Stimulated activated naive CD8-positive, alpha-beta T cell treated with anti-CD3 and anti-CD28 coated beads, Interleukin-15, Interleukin-2, amounts not matched to agents 100 ng/mL and 50 ng/mL, for 24 hours (primary cell): Measurements from ENCODE around the gene DNAH10.
"Not testable (repeated sequence)": the region's sequence is repeated elsewhere in the genome, so short reads cannot be mapped to it uniquely, and the experiment has no call there.

ENCODE experiments used
- H3K27ac Mint-ChIP-seq: one replicate; pipeline ENCODE4 v1.8.0; 2021; ENCODE audit warnings: mild to moderate bottlenecking, mixed read lengths
- H3K27me3 Mint-ChIP-seq: one replicate; pipeline ENCODE4 v1.8.0; 2021; ENCODE audit warnings: mixed read lengths
- H3K36me3 Mint-ChIP-seq: one replicate; pipeline ENCODE4 v1.8.0; 2021; ENCODE audit warnings: low read depth, mixed read lengths
- H3K4me1 Mint-ChIP-seq: one replicate; pipeline ENCODE4 v1.8.0; 2021; ENCODE audit warnings: low read depth, mixed read lengths
- H3K4me3 Mint-ChIP-seq: one replicate; pipeline ENCODE4 v1.8.0; 2021; ENCODE audit warnings: mild to moderate bottlenecking, mixed read lengths
- H3K9me3 Mint-ChIP-seq: one replicate; pipeline ENCODE4 v1.8.0; 2021; ENCODE audit warnings: mixed read lengths

The DNAH10 gene

DNA sequence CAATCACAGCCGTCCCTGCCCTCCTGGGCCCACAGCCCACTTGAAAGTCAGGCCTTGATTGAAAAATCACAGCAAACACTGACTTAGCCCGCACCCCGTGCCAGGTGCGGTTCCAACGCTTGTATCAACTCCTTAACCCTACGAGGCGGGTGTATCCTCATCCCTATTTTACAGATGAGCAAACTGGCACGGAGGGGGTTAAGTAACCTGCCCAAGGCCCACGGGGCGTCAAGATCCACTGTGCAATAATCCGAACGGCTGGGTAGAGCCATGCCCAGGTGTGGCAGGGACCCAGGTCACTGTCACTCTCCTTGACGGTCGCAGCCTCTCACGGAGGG is 583 bp downstream of the DNAH10 start:
- Mint-ChIP-seq H3K4me1 (peaks cover 14% of the 10 kb centered on the region), H3K36me3 (peaks cover 19% of the 10 kb centered on the region), H3K4me3 (peak overlapping the region; percentile 73), H3K27me3 (peaks cover 10% of the 10 kb centered on the region), H3K9me3 (no peaks in the 10 kb centered on the region), H3K27ac (no peak overlapping the region)

DNA sequence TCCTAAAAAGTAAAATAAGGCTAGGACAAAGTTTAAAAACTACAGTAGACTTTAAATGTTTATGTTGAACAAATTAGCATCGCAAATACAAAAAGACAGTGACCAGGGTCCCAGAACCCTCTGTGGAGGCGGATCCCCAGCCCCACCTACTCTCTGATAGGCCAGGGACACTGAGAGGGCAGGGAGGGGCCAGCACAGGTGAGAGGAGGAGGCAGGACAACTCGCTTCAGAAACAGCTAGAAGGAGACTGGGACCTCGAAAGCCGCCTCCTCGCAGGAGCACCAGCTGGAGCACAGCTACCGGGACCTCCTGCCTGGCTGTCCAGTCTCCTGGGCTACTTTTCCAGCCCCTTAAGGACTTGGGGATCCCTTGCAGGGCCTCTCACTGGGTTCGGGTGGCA is 992 bp downstream of the DNAH10 start:
- H3K27ac Mint-ChIP-seq, result no peak overlapping the region
- H3K36me3 Mint-ChIP-seq, result peaks cover 15% of the 10 kb centered on the region
- peak overlapping the region; percentile 73 for H3K4me3 Mint-ChIP-seq
- no peaks in the 10 kb centered on the region for H3K9me3 Mint-ChIP-seq
- peaks cover 10% of the 10 kb centered on the region for H3K27me3 Mint-ChIP-seq
- peaks cover 17% of the 10 kb centered on the region for H3K4me1 Mint-ChIP-seq

DNA sequence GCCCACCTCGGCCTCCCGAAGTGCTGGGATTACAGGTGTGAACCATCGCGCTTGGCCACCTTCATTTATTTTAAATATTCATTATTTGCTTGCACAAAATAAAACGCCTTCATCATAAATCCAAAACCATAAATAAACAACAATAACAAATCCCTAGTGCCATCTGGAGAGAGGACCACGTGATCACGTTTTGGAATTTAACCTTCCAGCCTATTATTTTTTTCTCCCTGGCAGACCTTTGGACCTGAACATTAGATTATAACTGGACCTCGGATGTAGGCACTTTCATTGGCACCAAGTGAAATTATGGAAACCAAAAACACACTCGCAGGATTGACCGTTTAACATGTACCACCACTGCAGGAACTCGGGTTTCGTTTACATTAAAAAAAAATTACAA is 2.0 kb downstream of the DNAH10 start:
- Mint-ChIP-seq H3K9me3 (no peaks in the 10 kb centered on the region), H3K4me3 (no peak overlapping the region), H3K27me3 (peaks cover 10% of the 10 kb centered on the region), H3K4me1 (peaks cover 17% of the 10 kb centered on the region), H3K36me3 (peaks cover 7% of the 10 kb centered on the region), H3K27ac (no peak overlapping the region)

DNA sequence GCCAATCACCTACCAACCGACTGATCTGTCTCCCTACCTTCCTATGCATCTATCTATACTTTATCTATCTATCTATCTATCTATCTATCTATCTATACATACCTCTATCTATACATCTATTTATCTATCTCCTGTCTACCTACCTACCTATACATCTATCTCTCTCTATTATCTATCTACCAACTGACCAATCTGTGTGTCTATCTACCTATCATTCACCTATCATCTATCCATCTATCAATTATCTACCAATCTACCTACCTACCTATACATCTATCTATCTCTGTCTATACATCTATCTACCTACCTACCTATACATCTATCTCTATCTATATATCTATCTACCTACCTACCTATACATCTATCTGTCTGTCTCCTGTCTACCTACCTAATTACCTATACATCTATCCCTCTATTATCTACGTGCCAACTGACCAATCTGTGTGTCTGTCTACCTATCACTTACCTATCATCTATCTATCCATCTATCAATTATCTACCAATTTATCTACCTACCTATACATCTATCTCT is 3.5 kb downstream of the DNAH10 start:
- no peaks in the 10 kb centered on the region for H3K9me3 Mint-ChIP-seq

DNA sequence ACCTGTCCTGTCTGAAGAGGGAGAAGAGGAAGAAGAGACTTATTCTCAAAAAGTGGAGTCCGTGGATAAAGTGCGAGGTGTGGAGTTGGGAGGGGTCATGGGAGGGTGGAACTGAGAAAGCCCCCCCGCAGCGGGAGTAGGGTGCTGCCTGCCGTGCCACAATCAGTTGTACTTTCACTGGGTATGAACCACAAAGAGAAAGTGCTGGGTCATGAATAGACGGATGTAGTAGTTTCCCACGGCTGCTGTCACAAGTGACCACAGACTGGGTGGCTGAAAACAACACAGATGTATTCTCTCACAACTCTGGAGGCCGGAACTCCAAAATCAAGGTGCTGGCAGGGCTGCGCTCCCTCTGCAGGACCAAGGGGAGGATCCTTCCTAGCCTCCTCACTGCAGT is 5.5 kb downstream of the DNAH10 start:
- Mint-ChIP-seq H3K4me1 (peaks cover 8% of the 10 kb centered on the region), H3K9me3 (no peaks in the 10 kb centered on the region), H3K27me3 (peaks cover 10% of the 10 kb centered on the region), H3K4me3 (no peak overlapping the region), H3K36me3 (no peaks in the 10 kb centered on the region), H3K27ac (peak overlapping the region; percentile 1)

More for the DNA sequence above, 3.5 kb downstream of the DNAH10 start:
- no peak overlapping the region for H3K4me3 Mint-ChIP-seq
- H3K36me3 Mint-ChIP-seq, result peaks cover 4% of the 10 kb centered on the region
- H3K27me3 Mint-ChIP-seq, result peaks cover 10% of the 10 kb centered on the region
- H3K4me1 Mint-ChIP-seq, result peaks cover 17% of the 10 kb centered on the region
- no peak overlapping the region for H3K27ac Mint-ChIP-seq

DNA sequence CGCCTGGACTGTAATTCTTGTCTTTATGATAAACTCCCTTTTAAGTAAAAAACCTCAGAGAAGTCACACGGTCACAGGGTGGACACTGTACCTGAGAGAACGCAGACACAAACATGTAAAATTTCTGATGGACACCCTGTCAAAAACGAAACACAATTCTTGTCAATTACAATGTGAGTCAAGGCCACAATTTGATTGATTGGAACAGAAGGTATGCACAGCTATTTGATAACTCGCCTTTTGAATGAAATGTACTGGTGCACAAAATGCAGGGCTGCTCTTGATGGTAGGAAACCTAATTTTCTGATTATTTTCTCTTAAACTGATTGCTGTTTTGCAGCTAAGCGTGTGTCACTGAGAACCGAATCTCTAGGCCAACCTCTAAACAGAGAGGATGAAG is 9.2 kb downstream of the DNAH10 start:
- no peaks in the 10 kb centered on the region for H3K36me3 Mint-ChIP-seq
- H3K4me3 Mint-ChIP-seq, result no peak overlapping the region
- H3K9me3 Mint-ChIP-seq, result no peaks in the 10 kb centered on the region
- no peak overlapping the region for H3K27ac Mint-ChIP-seq
- peaks cover 7% of the 10 kb centered on the region for H3K27me3 Mint-ChIP-seq
- peaks cover 8% of the 10 kb centered on the region for H3K4me1 Mint-ChIP-seq

DNA sequence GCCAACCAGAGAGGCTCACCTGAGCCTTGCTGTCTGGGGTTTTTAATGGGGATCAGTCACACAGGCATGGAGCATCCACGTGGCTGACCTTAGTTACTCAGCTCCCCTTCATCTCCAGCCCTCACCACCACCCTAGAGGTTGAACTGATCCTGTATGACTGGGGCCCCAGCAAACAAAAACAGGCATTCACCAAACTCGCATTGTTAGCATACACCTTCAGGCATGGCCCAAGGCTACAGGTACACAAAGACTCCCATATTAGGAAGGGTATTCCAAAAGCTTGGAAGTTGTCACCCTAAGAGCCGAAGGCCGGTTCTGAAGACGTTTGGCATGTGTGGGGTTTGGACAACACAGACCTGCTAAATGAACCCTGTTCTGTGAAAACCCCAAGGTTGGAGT is 10.0 kb downstream of the DNAH10 start:
- Mint-ChIP-seq H3K27ac (no peak overlapping the region), H3K4me3 (no peak overlapping the region), H3K4me1 (peaks cover 8% of the 10 kb centered on the region), H3K27me3 (peaks cover 6% of the 10 kb centered on the region), H3K9me3 (no peaks in the 10 kb centered on the region), H3K36me3 (no peaks in the 10 kb centered on the region)

DNA sequence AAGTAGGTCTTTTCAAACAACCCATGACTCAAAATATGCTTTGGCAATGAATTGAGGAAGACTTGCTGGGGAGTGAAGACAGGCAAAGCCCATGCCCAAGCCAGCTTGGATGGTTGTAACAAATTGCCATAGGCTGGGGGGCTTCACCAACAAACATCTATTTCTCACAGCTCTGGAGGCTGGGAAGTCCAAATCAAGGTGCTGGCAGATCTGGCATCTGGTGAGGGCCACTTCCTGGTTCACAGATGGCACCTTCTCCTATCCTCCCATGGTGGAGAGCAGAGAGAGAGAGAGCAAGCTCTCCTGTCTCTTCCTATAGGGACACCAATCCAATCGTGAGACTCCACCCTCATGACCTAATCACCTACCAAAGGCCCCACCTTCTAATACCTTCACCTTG is 11.3 kb downstream of the DNAH10 start:
- Mint-ChIP-seq H3K27me3 (no peaks in the 10 kb centered on the region), H3K4me3 (no peak overlapping the region), H3K36me3 (no peaks in the 10 kb centered on the region), H3K9me3 (no peaks in the 10 kb centered on the region), H3K27ac (no peak overlapping the region), H3K4me1 (no peaks in the 10 kb centered on the region)

DNA sequence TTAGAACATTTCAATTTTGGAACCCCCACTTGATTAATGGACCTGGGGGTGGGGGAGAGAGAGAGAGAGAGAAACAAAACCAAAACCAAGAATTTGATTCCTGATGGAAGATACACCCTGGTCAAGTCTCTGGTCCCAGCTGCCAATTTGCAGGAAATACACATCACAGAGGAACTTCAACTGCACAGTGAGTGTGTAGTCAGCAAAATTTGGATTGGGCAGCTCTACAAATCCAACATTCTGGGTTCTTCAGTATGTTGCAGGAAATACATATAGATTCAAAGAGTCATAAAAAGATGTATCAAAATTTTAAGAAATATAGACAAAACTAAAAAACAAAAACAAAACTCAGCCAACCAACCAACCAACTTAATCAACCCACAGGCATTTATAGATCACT is 17.4 kb downstream of the DNAH10 start:
- Mint-ChIP-seq H3K4me3 (no peak overlapping the region), H3K4me1 (no peaks in the 10 kb centered on the region), H3K27ac (no peak overlapping the region), H3K9me3 (no peaks in the 10 kb centered on the region), H3K36me3 (no peaks in the 10 kb centered on the region), H3K27me3 (no peaks in the 10 kb centered on the region)

DNA sequence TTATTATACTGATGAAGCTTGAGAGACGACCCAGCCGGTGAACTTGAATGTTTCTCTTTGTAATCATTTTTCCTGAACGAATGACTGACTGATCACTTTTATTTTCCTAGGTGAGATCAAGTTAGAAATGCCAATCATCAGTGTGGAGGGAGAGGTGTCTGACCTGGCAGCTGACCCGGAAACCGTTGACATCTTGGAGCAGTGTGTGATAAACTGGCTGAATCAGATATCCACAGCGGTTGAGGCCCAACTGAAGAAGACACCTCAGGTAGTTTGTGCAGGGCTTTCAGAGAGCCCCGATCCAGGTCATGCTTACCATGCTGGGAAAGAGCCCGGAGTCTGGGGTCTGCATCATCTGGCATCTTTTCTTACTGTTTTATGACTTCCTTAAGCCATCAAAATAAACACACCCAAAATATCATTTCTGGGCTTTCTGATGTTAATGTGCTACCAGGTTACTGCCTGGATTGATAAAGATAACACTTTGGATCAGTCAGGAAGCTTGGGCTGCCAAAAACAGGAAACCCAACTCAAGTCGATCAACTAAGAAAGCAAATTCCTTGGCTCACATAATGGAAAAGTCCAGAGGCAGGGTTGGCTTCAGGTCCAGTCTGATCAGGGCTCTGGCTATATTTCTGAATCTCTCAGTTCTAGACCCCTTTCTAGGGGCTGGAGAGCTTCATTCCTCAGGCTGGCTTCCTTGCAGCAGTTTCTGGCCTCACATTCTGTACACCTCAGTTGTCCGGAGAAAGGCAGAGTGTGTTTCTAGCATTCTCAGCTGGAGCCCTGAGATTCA is 21.1 kb downstream of the DNAH10 start:
- Mint-ChIP-seq H3K27me3 (no peaks in the 10 kb centered on the region), H3K4me3 (no peak overlapping the region), H3K36me3 (no peaks in the 10 kb centered on the region), H3K9me3 (no peaks in the 10 kb centered on the region), H3K4me1 (no peaks in the 10 kb centered on the region), H3K27ac (no peak overlapping the region)

DNA sequence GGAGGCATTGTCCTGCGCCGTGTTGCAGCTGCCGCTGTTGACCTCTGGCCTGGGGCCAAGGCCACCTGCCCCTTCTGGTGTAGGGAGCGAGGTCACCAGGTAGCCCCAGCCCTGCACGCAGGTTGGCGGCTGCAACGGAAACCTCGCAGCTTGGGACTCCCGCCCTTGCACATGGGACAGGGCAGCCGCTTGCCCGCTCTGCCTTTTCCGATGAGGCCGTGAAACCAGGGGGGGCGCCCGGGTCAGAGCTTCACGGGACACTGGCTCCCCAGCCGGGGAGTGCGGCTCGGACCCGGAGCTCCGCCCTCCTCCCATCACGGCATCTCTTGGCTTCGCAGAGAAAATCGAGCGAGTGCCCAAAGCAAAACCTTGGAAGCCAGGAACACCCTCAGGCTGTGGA is 25.4 kb downstream of the DNAH10 start:
- H3K27ac Mint-ChIP-seq, result no peak overlapping the region

DNA sequence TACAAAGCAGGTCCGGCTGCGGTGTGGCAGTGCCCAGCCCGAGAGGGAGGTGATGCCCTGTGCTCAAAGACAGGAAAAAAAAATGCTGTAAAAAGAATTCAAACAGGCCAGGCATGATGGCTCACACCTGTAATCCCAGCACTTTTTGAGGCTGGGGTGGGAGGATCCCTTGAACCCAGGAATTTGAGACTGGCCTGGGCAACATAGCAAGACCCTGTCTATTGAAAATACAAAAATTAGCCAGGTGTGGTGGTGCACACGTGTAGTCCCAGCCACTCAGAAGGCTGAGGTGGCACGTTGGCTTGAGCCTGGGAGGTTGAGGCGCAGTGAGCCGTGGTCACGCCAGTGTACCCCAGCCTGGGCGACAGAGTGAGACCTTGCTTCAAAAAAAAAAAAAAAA is 26.4 kb downstream of the DNAH10 start:
- H3K36me3 Mint-ChIP-seq, result no peaks in the 10 kb centered on the region
- H3K4me1 Mint-ChIP-seq, result no peaks in the 10 kb centered on the region
- H3K27me3 Mint-ChIP-seq, result no peaks in the 10 kb centered on the region
- H3K9me3 Mint-ChIP-seq, result peaks cover 4% of the 10 kb centered on the region
- H3K4me3 Mint-ChIP-seq, result no peak overlapping the region
- H3K27ac Mint-ChIP-seq, result no peak overlapping the region

More for the DNA sequence above, 25.4 kb downstream of the DNAH10 start:
- Mint-ChIP-seq H3K4me3 (no peak overlapping the region), H3K27me3 (no peaks in the 10 kb centered on the region), H3K9me3 (no peaks in the 10 kb centered on the region), H3K4me1 (no peaks in the 10 kb centered on the region), H3K36me3 (no peaks in the 10 kb centered on the region)

DNA sequence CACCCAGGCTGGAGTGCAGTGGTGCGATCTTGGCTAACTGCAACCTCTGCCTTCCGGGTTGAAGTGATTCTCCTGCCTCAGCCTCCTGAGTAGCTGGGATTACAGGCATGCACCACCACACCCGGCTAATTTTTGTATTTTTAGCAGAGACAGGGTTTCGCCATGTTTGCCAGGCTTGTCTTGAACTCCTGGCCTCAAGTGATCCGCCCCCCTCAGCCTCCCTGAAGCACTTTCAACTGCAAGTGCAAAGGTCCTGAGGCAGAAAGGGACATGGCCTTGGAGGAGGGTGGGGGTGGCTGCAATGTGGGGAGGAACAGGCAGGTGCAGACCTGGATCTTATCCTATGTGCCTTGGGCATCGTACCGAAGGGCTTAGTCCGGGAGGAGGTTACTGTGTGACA is 27.3 kb downstream of the DNAH10 start:
- H3K9me3 Mint-ChIP-seq, H3K36me3 Mint-ChIP-seq, H3K27ac Mint-ChIP-seq, H3K4me1 Mint-ChIP-seq, H3K4me3 Mint-ChIP-seq, H3K27me3 Mint-ChIP-seq: not testable (repeated sequence)

DNA sequence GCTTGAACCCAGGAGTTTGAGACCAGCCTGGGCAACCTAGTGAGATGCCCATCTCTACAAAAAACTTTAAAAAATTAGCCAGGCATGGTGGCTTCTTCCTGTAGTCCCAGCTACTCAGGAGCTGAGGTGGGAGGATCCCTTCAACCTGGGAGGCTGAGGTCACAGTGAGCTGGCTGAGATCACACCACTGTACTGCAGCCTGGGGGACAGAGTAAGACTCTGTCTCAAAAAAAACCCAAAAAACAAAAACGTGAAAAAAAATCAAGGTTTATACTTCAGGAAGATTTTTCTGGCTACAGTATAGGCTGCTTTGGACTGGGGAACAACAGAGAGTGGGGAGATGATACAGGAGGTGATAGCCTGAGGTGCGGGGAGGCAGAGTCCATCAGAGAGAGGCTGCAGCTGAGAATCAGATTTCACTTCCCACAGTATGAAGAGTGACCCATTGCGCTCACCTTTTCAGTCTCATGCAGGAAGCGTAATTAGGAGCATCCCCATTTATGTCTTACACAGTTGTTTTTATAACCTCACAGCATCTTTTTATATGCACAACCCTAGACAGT is 28.9 kb downstream of the DNAH10 start:
- no peaks in the 10 kb centered on the region for H3K36me3 Mint-ChIP-seq
- no peak overlapping the region for H3K27ac Mint-ChIP-seq
- H3K9me3 Mint-ChIP-seq, result peaks cover 4% of the 10 kb centered on the region
- H3K4me3 Mint-ChIP-seq, result no peak overlapping the region
- H3K4me1 Mint-ChIP-seq, result no peaks in the 10 kb centered on the region
- H3K27me3 Mint-ChIP-seq, result no peaks in the 10 kb centered on the region

DNA sequence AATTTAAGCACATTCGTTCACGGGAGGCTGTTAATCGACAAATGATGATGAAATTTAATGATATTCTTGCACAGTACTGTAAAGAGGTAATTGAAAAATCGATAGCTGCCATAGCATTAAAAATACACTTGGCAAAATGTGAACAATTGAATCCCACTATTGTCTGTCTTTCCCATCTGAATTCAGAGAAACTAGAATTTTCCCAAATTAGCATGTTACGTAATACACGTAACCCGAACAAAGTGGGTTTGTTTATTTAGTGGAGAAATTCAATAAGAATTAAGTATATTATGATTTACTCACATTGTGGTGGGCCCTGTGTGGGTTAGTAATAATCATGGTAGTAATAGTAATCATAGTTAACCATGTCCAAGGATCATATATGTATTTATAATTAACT is 31.9 kb downstream of the DNAH10 start:
- H3K27me3 Mint-ChIP-seq, result peaks cover under 1% of the 10 kb centered on the region
- H3K9me3 Mint-ChIP-seq, result peaks cover 4% of the 10 kb centered on the region
- H3K4me1 Mint-ChIP-seq, result no peaks in the 10 kb centered on the region
- H3K27ac Mint-ChIP-seq, result no peak overlapping the region
- no peaks in the 10 kb centered on the region for H3K36me3 Mint-ChIP-seq
- no peak overlapping the region for H3K4me3 Mint-ChIP-seq

DNA sequence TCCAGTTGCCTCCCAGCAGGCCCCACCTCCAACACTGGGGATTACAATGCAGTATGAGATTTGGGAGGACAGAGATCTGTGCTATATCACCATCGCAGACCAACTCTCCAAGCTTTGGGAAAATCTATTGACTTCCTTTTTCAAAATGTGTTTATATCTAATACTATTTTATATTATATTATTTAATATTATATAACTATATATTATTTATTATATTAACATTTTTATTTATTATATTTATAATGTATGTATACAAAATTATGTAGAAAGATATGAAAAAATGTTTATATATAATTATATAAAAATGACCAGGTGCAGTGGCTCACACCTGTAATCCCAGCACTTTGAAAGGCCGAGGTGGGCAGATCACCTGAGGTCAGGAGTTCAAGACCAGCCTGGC is 36.4 kb downstream of the DNAH10 start:
- Mint-ChIP-seq H3K4me1 (no peaks in the 10 kb centered on the region), H3K9me3 (no peaks in the 10 kb centered on the region), H3K36me3 (no peaks in the 10 kb centered on the region), H3K27ac (no peak overlapping the region), H3K27me3 (peaks cover 3% of the 10 kb centered on the region), H3K4me3 (no peak overlapping the region)
